Peyer's patch (tissue), 4 donors: Measurements from ENCODE around the gene DDX3X.

Experiments
- POLR2A ChIP-seq, 2 donors: fragments of 450-650 bp; IDR thresholded peaks; one replicate each; pipeline ENCODE4 v1.5.1; 2017; ENCODE audit warnings: antibody characterized with exemption in 2 of 2, mild to moderate bottlenecking in 2 of 2, moderate library complexity in 2 of 2
- TF ChIP-seq, protein P1 (sequence below), 6 experiments: fragments of 450-650 bp in 4 of 6; fragments of 200-600 bp in 2 of 6; sonication (generic) in 1 of 6; IDR thresholded peaks; one replicate each; pipeline ENCODE4 v1.5.1; 2017 to 2019; ENCODE audit warnings: antibody characterized with exemption in 6 of 6, mild to moderate bottlenecking in 3 of 6, moderate library complexity in 1 of 6

DNA sequence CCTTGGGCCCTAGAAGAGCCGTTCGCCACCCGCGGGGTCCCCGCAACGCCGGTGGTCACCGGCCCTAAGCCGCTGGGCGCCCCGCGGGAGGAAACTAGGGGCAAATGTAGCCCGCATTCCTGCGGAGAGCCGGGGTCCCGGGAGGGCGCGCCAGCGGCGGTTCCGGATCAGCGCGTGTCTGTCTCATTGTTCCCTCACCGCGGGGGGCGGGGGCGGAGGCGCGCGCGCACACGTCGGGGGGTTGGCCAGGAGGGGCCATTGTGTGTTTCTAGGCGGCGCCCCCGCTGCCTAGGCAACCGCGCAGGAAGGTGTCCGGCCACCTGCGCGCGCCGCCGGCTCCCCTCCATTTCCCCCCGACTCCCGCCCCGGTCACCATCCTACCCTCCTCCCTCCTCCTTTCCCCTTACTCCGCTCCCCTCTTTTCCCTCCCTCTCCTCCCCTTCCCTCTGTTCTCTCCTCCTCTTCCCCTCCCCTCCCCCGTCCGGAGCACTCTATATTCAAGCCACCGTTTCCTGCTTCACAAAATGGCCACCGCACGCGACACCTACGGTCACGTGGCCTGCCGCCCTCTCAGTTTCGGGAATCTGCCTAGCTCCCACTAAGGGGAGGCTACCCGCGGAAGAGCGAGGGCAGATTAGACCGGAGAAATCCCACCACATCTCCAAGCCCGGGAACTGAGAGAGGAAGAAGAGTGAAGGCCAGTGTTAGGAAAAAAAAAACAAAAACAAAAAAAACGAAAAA lies 789 bp upstream of the DDX3X start:
- TF ChIP-seq, protein P1, sequence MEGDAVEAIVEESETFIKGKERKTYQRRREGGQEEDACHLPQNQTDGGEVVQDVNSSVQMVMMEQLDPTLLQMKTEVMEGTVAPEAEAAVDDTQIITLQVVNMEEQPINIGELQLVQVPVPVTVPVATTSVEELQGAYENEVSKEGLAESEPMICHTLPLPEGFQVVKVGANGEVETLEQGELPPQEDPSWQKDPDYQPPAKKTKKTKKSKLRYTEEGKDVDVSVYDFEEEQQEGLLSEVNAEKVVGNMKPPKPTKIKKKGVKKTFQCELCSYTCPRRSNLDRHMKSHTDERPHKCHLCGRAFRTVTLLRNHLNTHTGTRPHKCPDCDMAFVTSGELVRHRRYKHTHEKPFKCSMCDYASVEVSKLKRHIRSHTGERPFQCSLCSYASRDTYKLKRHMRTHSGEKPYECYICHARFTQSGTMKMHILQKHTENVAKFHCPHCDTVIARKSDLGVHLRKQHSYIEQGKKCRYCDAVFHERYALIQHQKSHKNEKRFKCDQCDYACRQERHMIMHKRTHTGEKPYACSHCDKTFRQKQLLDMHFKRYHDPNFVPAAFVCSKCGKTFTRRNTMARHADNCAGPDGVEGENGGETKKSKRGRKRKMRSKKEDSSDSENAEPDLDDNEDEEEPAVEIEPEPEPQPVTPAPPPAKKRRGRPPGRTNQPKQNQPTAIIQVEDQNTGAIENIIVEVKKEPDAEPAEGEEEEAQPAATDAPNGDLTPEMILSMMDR (IDR thresholded peaks at IDR 0.05): no peak
- peak; percentile 25 to 52 for TF ChIP-seq POLR2A (IDR thresholded peaks at IDR 0.05)
